ENCODE results near the gene NAT8L.

Gene NAT8L

GRCh38 chr4:2041239-2042130, 17.6 kb upstream of the NAT8L start:
- peaks cover 7% of the 10 kb centered on the region for H3K4me1 ChIP-seq (ENCODE audit: insufficient read depth, low read length)
- H3K4me3 ChIP-seq (ENCODE audit: low read length), result peak overlapping the region; percentile 52
- H3K9me3 ChIP-seq (ENCODE audit: low read length), result peaks cover 7% of the 10 kb centered on the region
- peaks cover 3% of the 10 kb centered on the region for H3K36me3 ChIP-seq (ENCODE audit: insufficient read depth, low read length)
- H3K27me3 ChIP-seq (ENCODE audit: insufficient read depth, low read length), result peaks cover 4% of the 10 kb centered on the region
- peak overlapping the region; percentile 84 for H2AFZ ChIP-seq (ENCODE audit: low read depth, low read length)

- H3K27me3 ChIP-seq (ENCODE audit: insufficient read depth, low read length), result peaks cover 4% of the 10 kb centered on the region
- peaks cover 3% of the 10 kb centered on the region for H3K36me3 ChIP-seq (ENCODE audit: insufficient read depth, low read length)
- H3K9me3 ChIP-seq (ENCODE audit: low read length), result peaks cover 7% of the 10 kb centered on the region
- peak overlapping the region; percentile 62 for H2AFZ ChIP-seq (ENCODE audit: low read depth, low read length)
- H3K4me3 ChIP-seq (ENCODE audit: low read length), result peak overlapping the region; percentile 52
- peaks cover 7% of the 10 kb centered on the region for H3K4me1 ChIP-seq (ENCODE audit: insufficient read depth, low read length)
These were observed 16.8 kb upstream of the NAT8L start for GRCh38 chr4:2042204-2042946.

DNA sequence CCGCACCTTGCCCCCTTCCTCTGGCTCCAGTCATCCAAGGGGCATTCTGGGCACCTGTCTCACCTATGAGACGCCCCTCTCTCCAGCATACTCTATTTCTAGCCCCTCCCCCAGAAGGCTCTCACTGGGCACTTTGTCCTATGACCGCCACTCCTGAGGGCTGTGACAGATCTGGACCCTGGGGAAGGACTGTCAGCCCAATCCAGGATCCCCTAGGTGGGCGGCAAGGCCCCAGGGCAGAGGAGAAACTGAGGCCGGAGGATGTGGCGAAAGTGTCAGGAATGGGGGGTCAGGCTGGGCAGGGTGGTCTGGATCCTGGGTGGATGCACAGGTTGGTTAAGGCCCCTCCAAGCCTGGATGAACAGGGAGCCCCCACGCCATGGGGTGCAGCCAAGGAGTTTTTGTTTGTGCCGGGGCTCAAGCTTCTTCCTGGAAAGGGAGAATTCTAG, 16.2 kb upstream of the NAT8L start:
- Histone ChIP-seq H3K9me3 (ENCODE audit: low read length) (peaks cover 7% of the 10 kb centered on the region), H2AFZ (ENCODE audit: low read depth, low read length) (no peak overlapping the region), H3K27me3 (ENCODE audit: insufficient read depth, low read length) (peaks cover 4% of the 10 kb centered on the region), H3K4me3 (ENCODE audit: low read length) (peak overlapping the region; percentile 52), H3K4me1 (ENCODE audit: insufficient read depth, low read length) (peaks cover 7% of the 10 kb centered on the region), H3K36me3 (ENCODE audit: insufficient read depth, low read length) (peaks cover 3% of the 10 kb centered on the region)

DNA sequence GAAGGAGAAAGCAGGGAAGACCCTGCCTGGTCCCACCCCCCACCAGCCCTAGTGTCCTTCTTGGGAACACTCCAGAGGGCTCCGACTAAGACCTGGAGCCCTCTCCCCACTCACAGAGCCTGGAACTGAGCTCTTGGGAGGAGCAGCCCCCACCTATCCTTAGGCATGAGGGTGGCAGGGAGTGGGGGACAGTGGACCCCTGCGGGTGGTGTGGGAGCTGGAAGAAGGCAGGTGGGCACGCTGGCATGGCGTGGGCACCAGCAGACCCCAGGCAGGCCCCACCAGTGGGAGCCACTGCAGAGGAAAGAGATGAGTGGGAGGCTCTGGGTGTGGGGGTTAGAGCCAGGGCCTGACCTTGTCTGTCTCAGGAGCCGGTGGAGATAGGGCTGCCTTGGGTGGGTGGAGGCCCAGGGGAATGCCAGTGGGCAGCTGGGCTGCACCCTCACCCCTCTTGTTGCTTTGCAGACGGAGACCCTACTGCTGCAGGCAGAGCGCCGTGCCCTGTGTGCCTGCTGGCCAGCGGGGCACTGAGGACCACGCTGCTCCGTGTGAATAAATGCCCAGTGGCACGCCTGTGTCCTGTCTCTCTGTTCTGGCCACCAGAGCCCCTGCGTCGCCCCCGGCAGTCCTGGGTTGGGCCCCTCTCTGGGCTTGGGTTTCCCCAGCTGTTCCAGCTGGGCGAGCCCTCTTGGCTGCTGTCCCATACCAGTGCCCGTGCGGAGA, 15.6 kb upstream of the NAT8L start:
- peaks cover 7% of the 10 kb centered on the region for H3K9me3 ChIP-seq (ENCODE audit: low read length)
- peak overlapping the region; percentile 52 for H3K4me3 ChIP-seq (ENCODE audit: low read length)
- H2AFZ ChIP-seq (ENCODE audit: low read depth, low read length), result no peak overlapping the region
- peaks cover 4% of the 10 kb centered on the region for H3K27me3 ChIP-seq (ENCODE audit: insufficient read depth, low read length)
- H3K4me1 ChIP-seq (ENCODE audit: insufficient read depth, low read length), result peaks cover 7% of the 10 kb centered on the region
- peaks cover 3% of the 10 kb centered on the region for H3K36me3 ChIP-seq (ENCODE audit: insufficient read depth, low read length)

DNA sequence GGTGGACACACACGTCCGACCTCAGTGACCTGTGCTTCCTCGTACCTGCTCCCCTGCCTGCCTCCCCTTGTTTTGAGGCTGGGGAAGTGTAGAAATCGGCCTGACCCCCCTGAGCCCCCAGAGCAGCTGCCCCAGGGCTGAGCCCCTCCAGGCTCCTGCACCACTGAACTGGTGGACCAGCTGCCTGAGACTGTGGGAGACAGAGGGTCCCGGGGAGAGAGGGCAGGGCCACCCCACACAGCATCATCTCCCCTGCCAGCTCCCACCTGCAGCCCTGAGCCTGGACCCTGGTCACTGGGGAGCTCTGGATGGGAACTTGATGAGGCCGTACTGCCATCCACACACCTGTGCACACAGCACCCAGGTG, 15.0 kb upstream of the NAT8L start:
- Histone ChIP-seq H3K4me3 (ENCODE audit: low read length) (no peak overlapping the region), H3K9me3 (ENCODE audit: low read length) (peaks cover 7% of the 10 kb centered on the region), H3K36me3 (ENCODE audit: insufficient read depth, low read length) (peaks cover 3% of the 10 kb centered on the region), H3K4me1 (ENCODE audit: insufficient read depth, low read length) (peaks cover 7% of the 10 kb centered on the region), H3K27me3 (ENCODE audit: insufficient read depth, low read length) (peaks cover 4% of the 10 kb centered on the region), H2AFZ (ENCODE audit: low read depth, low read length) (no peak overlapping the region)

DNA sequence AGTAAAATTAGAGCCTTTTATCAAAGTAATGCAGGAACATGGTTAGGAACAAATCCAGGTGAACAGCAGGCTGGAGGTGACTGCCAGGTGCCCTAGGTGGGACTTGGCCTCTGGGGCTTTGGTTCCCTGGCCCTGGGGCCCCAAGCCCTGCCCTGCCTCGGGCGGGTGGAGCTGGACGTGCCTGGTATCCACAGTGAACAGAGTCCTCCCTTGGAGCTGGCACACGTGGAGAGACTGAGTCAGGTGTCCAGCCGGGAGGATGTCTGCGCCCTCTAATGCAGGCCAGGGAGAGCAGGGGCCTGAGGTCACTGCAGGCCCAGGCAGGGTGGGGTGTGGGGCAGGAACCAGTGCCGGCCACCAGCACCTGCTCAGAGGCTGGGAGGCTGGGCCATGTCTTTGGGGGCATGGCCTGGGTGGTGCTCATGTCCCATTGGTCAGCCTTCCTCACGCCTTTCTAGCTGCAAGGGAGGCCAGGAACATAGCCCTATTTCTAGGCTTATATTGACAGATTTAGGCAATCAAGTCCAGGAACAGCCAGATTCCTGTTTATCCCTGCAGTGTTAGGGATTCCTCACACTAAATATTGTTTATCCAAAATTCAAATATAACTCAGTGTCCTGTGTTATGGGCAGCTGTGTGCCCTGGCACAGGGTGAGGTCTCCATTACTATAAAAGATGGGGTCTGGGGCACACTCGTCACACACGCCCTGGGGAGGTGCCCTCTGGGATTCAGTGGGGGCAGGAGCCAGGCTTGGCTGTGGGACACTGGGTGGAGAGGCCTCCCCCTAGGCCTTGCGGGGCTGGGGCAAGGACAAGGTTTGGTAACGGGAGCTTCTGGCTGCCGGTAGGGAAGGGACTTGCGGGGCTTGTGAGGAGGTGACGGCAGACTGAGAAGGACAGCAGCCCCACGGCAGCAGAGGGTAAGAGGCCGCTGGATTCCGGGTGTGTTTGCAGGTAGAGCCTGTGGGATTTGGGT, 14.3 kb upstream of the NAT8L start:
- no peak overlapping the region for H2AFZ ChIP-seq (ENCODE audit: low read depth, low read length)
- no peak overlapping the region for H3K4me3 ChIP-seq (ENCODE audit: low read length)
- peaks cover 7% of the 10 kb centered on the region for H3K9me3 ChIP-seq (ENCODE audit: low read length)
- peaks cover 4% of the 10 kb centered on the region for H3K36me3 ChIP-seq (ENCODE audit: insufficient read depth, low read length)
- H3K4me1 ChIP-seq (ENCODE audit: insufficient read depth, low read length), result peaks cover 7% of the 10 kb centered on the region
- H3K27me3 ChIP-seq (ENCODE audit: insufficient read depth, low read length), result peaks cover 4% of the 10 kb centered on the region

DNA sequence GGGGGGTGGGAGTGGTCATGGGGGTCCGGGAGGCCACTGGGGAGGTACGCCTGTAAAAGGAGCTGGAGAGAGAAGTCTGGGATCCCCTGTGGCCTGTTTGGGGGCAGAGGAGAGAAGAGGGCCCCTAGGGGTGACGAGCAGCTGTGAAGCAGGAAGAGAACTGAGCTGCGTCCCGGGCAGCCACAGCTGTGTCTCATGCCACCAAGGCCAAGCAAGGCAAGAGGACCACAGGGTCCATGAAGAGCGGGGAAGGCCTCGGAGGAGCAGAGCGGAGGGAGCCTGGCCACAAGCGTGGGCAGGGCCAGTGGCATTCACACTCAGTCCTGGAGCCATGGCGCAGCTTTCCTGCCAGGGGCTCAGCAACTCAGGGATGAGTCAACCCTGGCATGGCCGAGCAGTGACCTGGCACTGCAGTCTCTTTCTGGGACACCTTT, 13.6 kb upstream of the NAT8L start:
- Histone ChIP-seq H3K9me3 (ENCODE audit: low read length) (peaks cover 7% of the 10 kb centered on the region), H3K4me1 (ENCODE audit: insufficient read depth, low read length) (peaks cover 7% of the 10 kb centered on the region), H3K27me3 (ENCODE audit: insufficient read depth, low read length) (peaks cover under 1% of the 10 kb centered on the region), H2AFZ (ENCODE audit: low read depth, low read length) (no peak overlapping the region), H3K4me3 (ENCODE audit: low read length) (no peak overlapping the region), H3K36me3 (ENCODE audit: insufficient read depth, low read length) (peaks cover 4% of the 10 kb centered on the region)

DNA sequence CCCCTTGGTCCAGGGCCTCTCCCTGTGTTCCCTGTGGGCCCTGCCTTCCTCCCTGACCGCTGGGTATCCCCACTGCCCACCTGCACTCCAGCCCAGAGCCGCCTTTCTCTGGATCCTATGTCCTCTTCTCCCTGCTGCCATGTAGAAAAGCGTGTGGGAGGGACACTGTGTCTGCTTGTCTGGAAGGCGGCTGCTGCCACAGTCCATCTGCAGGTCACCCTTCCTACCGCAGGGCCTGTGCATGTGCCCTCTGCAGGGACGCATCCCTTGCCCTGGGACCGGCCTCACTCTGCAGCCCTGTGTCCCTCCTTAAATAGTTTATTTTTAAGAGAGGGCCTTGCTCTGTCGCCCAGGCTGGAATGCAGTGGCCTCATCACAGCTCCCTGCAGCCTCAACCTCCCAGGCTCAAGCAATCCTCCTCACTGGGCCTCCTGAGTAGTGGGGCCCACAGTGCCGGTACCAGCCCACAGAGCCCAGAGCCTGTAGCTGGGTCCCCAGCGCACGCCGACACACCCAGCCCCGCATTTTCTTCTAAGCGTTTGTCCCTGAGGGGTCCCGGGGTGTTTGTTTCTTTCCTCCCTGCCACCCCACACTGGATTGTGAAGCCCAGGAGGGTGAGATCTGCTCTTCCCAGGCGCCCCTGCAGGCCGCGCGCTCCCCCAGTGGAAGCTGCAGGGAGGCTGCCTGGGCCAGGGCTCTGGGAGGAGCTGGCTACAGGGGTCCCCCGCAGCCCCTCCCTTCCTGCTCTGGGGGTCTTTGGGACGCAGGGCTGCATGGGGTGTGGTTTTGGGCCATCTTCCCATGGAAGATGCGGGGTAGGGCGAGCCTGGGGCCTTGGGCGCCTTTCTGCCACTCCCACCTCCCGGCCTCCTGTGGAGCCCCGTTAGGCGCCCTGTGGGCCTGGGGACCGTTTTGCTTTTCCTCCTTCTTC, 12.8 kb upstream of the NAT8L start:
- Histone ChIP-seq H3K4me3 (ENCODE audit: low read length) (no peak overlapping the region), H2AFZ (ENCODE audit: low read depth, low read length) (no peak overlapping the region), H3K36me3 (ENCODE audit: insufficient read depth, low read length) (peaks cover 9% of the 10 kb centered on the region), H3K4me1 (ENCODE audit: insufficient read depth, low read length) (peaks cover 7% of the 10 kb centered on the region), H3K27me3 (ENCODE audit: insufficient read depth, low read length) (no peaks in the 10 kb centered on the region), H3K9me3 (ENCODE audit: low read length) (peaks cover 7% of the 10 kb centered on the region)

DNA sequence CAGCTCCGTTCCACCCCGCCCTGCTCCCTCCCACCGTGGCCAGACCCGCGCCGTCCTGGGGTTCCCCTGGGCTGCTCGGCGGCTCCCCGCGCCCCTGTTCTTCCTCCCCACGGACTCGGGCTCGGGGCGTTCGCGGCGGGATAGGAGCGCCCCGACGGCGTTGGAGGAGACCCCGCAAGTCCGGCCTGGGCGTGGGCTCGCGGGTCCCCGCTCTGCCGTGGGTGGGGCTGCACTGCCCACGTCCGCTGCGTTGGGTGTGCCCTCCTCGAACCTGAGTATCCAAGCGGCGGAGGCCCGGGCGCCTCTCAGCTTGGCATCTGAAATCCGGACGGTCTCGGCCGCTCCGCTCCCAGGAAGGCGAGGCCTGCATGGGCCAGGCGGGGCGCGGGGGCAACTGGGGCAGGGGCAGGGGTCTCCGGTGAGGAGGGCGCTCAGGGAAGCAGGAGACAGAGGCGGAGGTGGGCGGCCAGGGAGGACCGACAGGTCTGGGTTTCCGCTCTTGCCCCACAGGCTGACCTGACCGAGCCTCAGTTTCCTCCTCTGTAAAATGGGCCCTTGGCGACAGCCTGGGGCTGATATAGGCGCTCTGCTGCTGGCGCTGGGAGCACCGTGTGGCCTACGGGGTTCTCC, 12.0 kb upstream of the NAT8L start:
- Histone ChIP-seq H3K4me1 (ENCODE audit: insufficient read depth, low read length) (peaks cover 7% of the 10 kb centered on the region), H3K9me3 (ENCODE audit: low read length) (peaks cover 7% of the 10 kb centered on the region), H2AFZ (ENCODE audit: low read depth, low read length) (no peak overlapping the region), H3K36me3 (ENCODE audit: insufficient read depth, low read length) (peaks cover 9% of the 10 kb centered on the region), H3K27me3 (ENCODE audit: insufficient read depth, low read length) (no peaks in the 10 kb centered on the region), H3K4me3 (ENCODE audit: low read length) (no peak overlapping the region)

- H3K9me3 ChIP-seq (ENCODE audit: low read length), result peaks cover 7% of the 10 kb centered on the region
- no peak overlapping the region for H2AFZ ChIP-seq (ENCODE audit: low read depth, low read length)
- no peaks in the 10 kb centered on the region for H3K27me3 ChIP-seq (ENCODE audit: insufficient read depth, low read length)
- H3K36me3 ChIP-seq (ENCODE audit: insufficient read depth, low read length), result peaks cover 9% of the 10 kb centered on the region
- H3K4me1 ChIP-seq (ENCODE audit: insufficient read depth, low read length), result peaks cover 3% of the 10 kb centered on the region
- no peak overlapping the region for H3K4me3 ChIP-seq (ENCODE audit: low read length)
These were observed 11.1 kb upstream of the NAT8L start for GRCh38 chr4:2047781-2048581.

Data from neuron (in vitro differentiated cells).